H1 (cell line): Measurements from ENCODE around the gene TGFBR1. TPM values are rescaled to one million over a fixed set of nuclear protein-coding genes. Genes with fewer than 3 reads are reported as not detected.

Experiments used
- ATF2 ChIP-seq: IDR thresholded peaks from 2 replicates; pipeline ENCODE4 v1.6.1; 2012; ENCODE audit warnings: low read length, inconsistent platforms
- CREB1 ChIP-seq: IDR thresholded peaks from 2 replicates; pipeline ENCODE4 v1.6.1; 2012; ENCODE audit warnings: inconsistent platforms
- E2F6 ChIP-seq: IDR thresholded peaks from 2 replicates; pipeline ENCODE4 v1.6.1; 2012; ENCODE audit warnings: inconsistent platforms
- GTF2F1 ChIP-seq: IDR thresholded peaks from 2 replicates; pipeline ENCODE4 v1.6.1; 2012; ENCODE audit warnings: low read depth, low read length, improper control_type of control experiment, borderline replicate concordance
- PHF8 ChIP-seq: fragments of 200-600 bp; sonication (generic); conservative IDR thresholded peaks from 2 replicates; pipeline ENCODE4 v1.7.1; 2012; ENCODE audit warnings: low read depth, mild to moderate bottlenecking, inconsistent platforms, low read length, moderate library complexity
- RNF2 ChIP-seq: fragments of 200-900, 300-1000 bp; sonication (generic); IDR thresholded peaks from 2 replicates; pipeline ENCODE4 v1.7.1; 2016; ENCODE audit warnings: borderline replicate concordance, low read depth, mild to moderate bottlenecking, antibody characterized with exemption, low read length; ENCODE audit not compliant: poor library complexity, severe bottlenecking; ENCODE audit errors: missing control alignments
- TAF1 ChIP-seq: IDR thresholded peaks from 2 replicates; pipeline ENCODE4 v1.6.1; 2011; ENCODE audit warnings: mild to moderate bottlenecking, low read depth, low read length
- polyA plus RNA-seq, 7 experiments: library from polyadenylated mRNA; depleted of rRNA in 3 of 7; stranded (reverse) in 5 of 7; unstranded in 2 of 7; fragments of >200 nt in 5 of 7; fragments of 200-250 nt in 2 of 7; gene quantifications; 1 replicate in 5 of 7; 2 replicates in 1 of 7; 4 replicates in 1 of 7; pipeline versions ENCODE4 v1.2.1 to v1.2.3, GENCODE V29; 2011 to 2013; ENCODE audit warnings: missing spikeins in 2 of 7, mixed read lengths in 2 of 7
- total RNA-seq: library from RNA; stranded (reverse); fragmentation: NEBNext Ultra II Directional; extraction: Animal tissue kit (Norgen Biotek cat#: 25700); gene quantifications from 2 replicates; pipeline ENCODE4 v1.2.1, GENCODE V29; 2021

Gene TGFBR1
- total and polyA plus RNA-seq, 2 of the 8 experiments (the other 6 are each of a cell fraction or from before 2014, with no cell fraction given) = 16.8 to 52.4 TPM

- no peak for TF ChIP-seq TAF1
- no peak for TF ChIP-seq E2F6
- no peak for TF ChIP-seq CREB1
- TF ChIP-seq GTF2F1 = no peak
- TF ChIP-seq ATF2 = no peak
- TF ChIP-seq RNF2 = no peak
- no peak for TF ChIP-seq PHF8
Measured at GRCh38 chr9:99144966-99145365, 40.1 kb downstream of the TGFBR1 start (continued).
